ENCODE results near the gene NUP62. TPM values are rescaled to one million over a fixed set of nuclear protein-coding genes. Genes with fewer than 3 reads are reported as not detected.
A peak's percentile ranks its signal among the peaks of the same experiment; 100 is the strongest.

The NUP62 gene
- total RNA-seq, 1 experiment from 2014 or later = 92.7 TPM

- DNase-seq (ENCODE audit: low read depth) = no peak
These were observed 48.1 kb downstream of the NUP62 start for GRCh38 chr19:49881186-49881585.

GRCh38 chr19:49880162-49880869 lies 49.0 kb downstream of the NUP62 start:
- DNase-seq (ENCODE audit: low read depth) = no peak

GRCh38 chr19:49879243-49879963 lies 49.9 kb downstream of the NUP62 start:
- no peak for DNase-seq (ENCODE audit: low read depth)

- no peak for DNase-seq (ENCODE audit: low read depth)
These were observed 50.6 kb downstream of the NUP62 start for GRCh38 chr19:49878744-49879070.

- DNase-seq (ENCODE audit: low read depth) = peak; percentile 99
These were observed 51.2 kb downstream of the NUP62 start for GRCh38 chr19:49877879-49878743.

- DNase-seq (ENCODE audit: low read depth) = peak; percentile 100
These were observed 52.1 kb downstream of the NUP62 start, which contains the start of the genes AKT1S1 and TBC1D17 for GRCh38 chr19:49877020-49877878. Gene AKT1S1 (minus strand): TSS chr19:49877355. CDS start chr19:49873295, 4,060 bp downstream. Gene TBC1D17 (plus strand): TSS chr19:49877702. CDS start chr19:49877724, 22 bp downstream.

- DNase-seq (ENCODE audit: low read depth) = peak; percentile 99
These were observed 52.8 kb downstream of the NUP62 start for GRCh38 chr19:49876422-49877019.

GRCh38 chr19:49875857-49876421 lies 53.4 kb downstream of the NUP62 start:
- DNase-seq (ENCODE audit: low read depth) = peak; percentile 62

GRCh38 chr19:49875177-49875576 lies 54.1 kb downstream of the NUP62 start:
- DNase-seq (ENCODE audit: low read depth) = no peak

GRCh38 chr19:49874503-49875157 lies 54.7 kb downstream of the NUP62 start:
- no peak for DNase-seq (ENCODE audit: low read depth)

- no peak for DNase-seq (ENCODE audit: low read depth)
These were observed 55.5 kb downstream of the NUP62 start for GRCh38 chr19:49873834-49874233.

GRCh38 chr19:49873129-49873521 lies 56.2 kb downstream of the NUP62 start:
- DNase-seq (ENCODE audit: low read depth) = no peak

- DNase-seq (ENCODE audit: low read depth) = no peak
These were observed 56.8 kb downstream of the NUP62 start for GRCh38 chr19:49872245-49873128.

- DNase-seq (ENCODE audit: low read depth) = no peak
These were observed 57.8 kb downstream of the NUP62 start for GRCh38 chr19:49871349-49871985.

- DNase-seq (ENCODE audit: low read depth) = no peak
These were observed 58.9 kb downstream of the NUP62 start for GRCh38 chr19:49870309-49870901.

GRCh38 chr19:49869484-49870308 lies 59.6 kb downstream of the NUP62 start:
- peak; percentile 99 for DNase-seq (ENCODE audit: low read depth)

GRCh38 chr19:49869009-49869483 lies 60.3 kb downstream of the NUP62 start:
- no peak for DNase-seq (ENCODE audit: low read depth)

Measured in Daoy (cell line).